Effector CD8-positive, alpha-beta T cell (primary cell): Measurements from ENCODE around the gene TXNRD2.
"Not testable (repeated sequence)": the region's sequence is repeated elsewhere in the genome, so short reads cannot be mapped to it uniquely, and the experiment has no call there.

Experiments used
- DNase-seq: peaks from one replicate; lab custom pipeline; 2025; lab: John Stamatoyannopoulos, UW

TXNRD2 gene

GRCh38 chr22:19845054-19845722 is 96.4 kb downstream of the TXNRD2 start:
- DNase-seq: no peak

- no peak for DNase-seq
Observed at GRCh38 chr22:19844377-19845053, 97.1 kb downstream of the TXNRD2 start.

- no peak for DNase-seq
Observed at GRCh38 chr22:19843857-19844376, 97.7 kb downstream of the TXNRD2 start.

GRCh38 chr22:19843107-19843856 is 98.3 kb downstream of the TXNRD2 start:
- DNase-seq: no peak

- DNase-seq: no peak
Observed at GRCh38 chr22:19842393-19843106, 99.1 kb downstream of the TXNRD2 start.

- no peak for DNase-seq
Observed at GRCh38 chr22:19841641-19842392, 99.8 kb downstream of the TXNRD2 start.

GRCh38 chr22:19840955-19841640 is 100.5 kb downstream of the TXNRD2 start:
- no peak for DNase-seq

- DNase-seq: no peak
Observed at GRCh38 chr22:19840059-19840458, 101.6 kb downstream of the TXNRD2 start.

- DNase-seq: no peak
Observed at GRCh38 chr22:19837915-19838314, 103.7 kb downstream of the TXNRD2 start.

- DNase-seq: no peak
Observed at GRCh38 chr22:19836512-19836911, 105.1 kb downstream of the TXNRD2 start.

GRCh38 chr22:19834599-19834998 is 107.0 kb downstream of the TXNRD2 start:
- no peak for DNase-seq

GRCh38 chr22:19833327-19833726 is 108.3 kb downstream of the TXNRD2 start:
- not testable (repeated sequence) for DNase-seq

GRCh38 chr22:19832476-19833108 is 109.0 kb downstream of the TXNRD2 start:
- DNase-seq: no peak

GRCh38 chr22:19831979-19832378 is 109.6 kb downstream of the TXNRD2 start:
- DNase-seq: not testable (repeated sequence)

- DNase-seq: no peak
Observed at GRCh38 chr22:19831016-19831415, 110.6 kb downstream of the TXNRD2 start.

- DNase-seq: no peak
Observed at GRCh38 chr22:19828035-19828401, 113.6 kb downstream of the TXNRD2 start.

GRCh38 chr22:19827341-19828034 is 114.1 kb downstream of the TXNRD2 start:
- DNase-seq: no peak

GRCh38 chr22:19826619-19826950 is 115.0 kb downstream of the TXNRD2 start:
- DNase-seq: no peak

- no peak for DNase-seq
Observed at GRCh38 chr22:19825904-19826618, 115.6 kb downstream of the TXNRD2 start.
